ENCODE data around the gene CA11. TPM values are rescaled to one million over a fixed set of nuclear protein-coding genes. Genes with fewer than 3 reads are reported as not detected.

The CA11 gene
- total and polyA plus RNA-seq, 9 of the 15 experiments (the other 6 are each of a cell fraction or from before 2014, with no cell fraction given): 2.9 to 19.9 (median 8.3) TPM

DNA sequence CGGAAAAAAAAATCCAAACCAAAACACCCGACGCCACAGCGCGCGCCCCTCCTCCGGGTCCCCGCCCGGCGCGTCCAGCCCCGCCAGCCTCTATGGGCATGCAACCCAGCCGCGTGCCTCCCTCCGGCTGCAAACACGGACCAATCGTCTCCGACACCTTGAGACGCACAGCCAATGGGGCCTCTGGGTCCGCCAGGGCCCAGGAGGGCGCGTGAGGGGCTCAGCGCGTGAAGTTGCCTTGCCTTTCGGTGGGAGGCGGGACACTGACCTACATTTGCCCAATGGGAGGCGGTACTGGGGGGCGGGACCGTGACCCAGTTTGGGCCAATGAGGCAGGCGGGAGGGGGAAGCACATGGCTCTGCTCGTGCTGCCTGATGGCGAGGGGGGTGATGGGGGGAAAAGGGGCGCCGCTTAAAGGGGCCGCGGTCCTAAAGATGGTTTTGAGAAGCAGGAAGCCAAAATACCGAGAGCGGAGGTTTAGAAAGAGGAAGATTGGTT, 8.5 kb downstream of the CA11 start (continued):
- TF ChIP-seq, protein P1, sequence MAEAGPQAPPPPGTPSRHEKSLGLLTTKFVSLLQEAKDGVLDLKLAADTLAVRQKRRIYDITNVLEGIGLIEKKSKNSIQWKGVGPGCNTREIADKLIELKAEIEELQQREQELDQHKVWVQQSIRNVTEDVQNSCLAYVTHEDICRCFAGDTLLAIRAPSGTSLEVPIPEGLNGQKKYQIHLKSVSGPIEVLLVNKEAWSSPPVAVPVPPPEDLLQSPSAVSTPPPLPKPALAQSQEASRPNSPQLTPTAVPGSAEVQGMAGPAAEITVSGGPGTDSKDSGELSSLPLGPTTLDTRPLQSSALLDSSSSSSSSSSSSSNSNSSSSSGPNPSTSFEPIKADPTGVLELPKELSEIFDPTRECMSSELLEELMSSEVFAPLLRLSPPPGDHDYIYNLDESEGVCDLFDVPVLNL (CRISPR knock-in tag; IDR thresholded peaks at IDR 0.05; ENCODE audit: low read depth): peak; percentile 87; the same call in 1 of the 2 replicates
- no peak for TF ChIP-seq CBX1 (IDR thresholded peaks at IDR 0.05; ENCODE audit: low read depth)
- no peak for TF ChIP-seq KLF1 (tag; IDR thresholded peaks at IDR 0.05)
- 0 out of 2 replicates have a peak, but pooled peaks have one; percentile 26 for TF ChIP-seq MEF2D (tag; conservative IDR thresholded peaks at IDR 0.05; ENCODE audit: low read depth)
- TF ChIP-seq RCOR1 (IDR thresholded peaks at IDR 0.05; ENCODE audit: borderline replicate concordance in 1 of 2, low read depth in 2 of 2, low read length in 2 of 2): peak in 1 of 2 experiments; percentile 63; a peak in 2 of 4 replicates
- TF ChIP-seq ZNF324 (CRISPR knock-in tag; IDR thresholded peaks at IDR 0.05): no peak
- TF ChIP-seq, protein P2, sequence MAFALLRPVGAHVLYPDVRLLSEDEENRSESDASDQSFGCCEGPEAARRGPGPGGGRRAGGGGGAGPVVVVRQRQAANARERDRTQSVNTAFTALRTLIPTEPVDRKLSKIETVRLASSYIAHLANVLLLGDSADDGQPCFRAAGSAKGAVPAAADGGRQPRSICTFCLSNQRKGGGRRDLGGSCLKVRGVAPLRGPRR (CRISPR knock-in tag; IDR thresholded peaks at IDR 0.05): no peak
- TF ChIP-seq SRSF3 (IDR thresholded peaks at IDR 0.05; ENCODE audit: insufficient read depth, low read length): no peak
- TF ChIP-seq HEY1 (CRISPR knock-in tag; IDR thresholded peaks at IDR 0.05; ENCODE audit: borderline replicate concordance): no peak
- no peak for TF ChIP-seq ARID1B (IDR thresholded peaks at IDR 0.05)
- TF ChIP-seq MTF1 (CRISPR knock-in tag; IDR thresholded peaks at IDR 0.05; ENCODE audit: borderline replicate concordance): no peak
- TF ChIP-seq HDAC3 (IDR thresholded peaks at IDR 0.05; ENCODE audit: borderline replicate concordance, partially characterized antibody): no peak
- TF ChIP-seq ELF4 (CRISPR knock-in tag; IDR thresholded peaks at IDR 0.05): no peak
- TF ChIP-seq ARNT (IDR thresholded peaks at IDR 0.05): peak in 1 of 2 experiments; percentile 81; a peak in 1 of 4 replicates
- peak; percentile 39; the same call in 1 of the 2 replicates for TF ChIP-seq CEBPG (CRISPR knock-in tag; IDR thresholded peaks at IDR 0.05)
- no peak for TF ChIP-seq CEBPG (tag; conservative IDR thresholded peaks at IDR 0.05 in 1 of 2, IDR thresholded peaks at IDR 0.05 in 1 of 2)
- no peak for TF ChIP-seq RFX5 (IDR thresholded peaks at IDR 0.05; ENCODE audit: low read depth, low read length)
- no peak for TF ChIP-seq PRMT5 (CRISPR knock-in tag; IDR thresholded peaks at IDR 0.05)
- no peak for TF ChIP-seq RBM39 (optimal IDR thresholded peaks at IDR 0.05; ENCODE audit: low read depth, low read length)
- no peak for TF ChIP-seq HDAC8 (tag; IDR thresholded peaks at IDR 0.05)
- TF ChIP-seq, protein P3, sequence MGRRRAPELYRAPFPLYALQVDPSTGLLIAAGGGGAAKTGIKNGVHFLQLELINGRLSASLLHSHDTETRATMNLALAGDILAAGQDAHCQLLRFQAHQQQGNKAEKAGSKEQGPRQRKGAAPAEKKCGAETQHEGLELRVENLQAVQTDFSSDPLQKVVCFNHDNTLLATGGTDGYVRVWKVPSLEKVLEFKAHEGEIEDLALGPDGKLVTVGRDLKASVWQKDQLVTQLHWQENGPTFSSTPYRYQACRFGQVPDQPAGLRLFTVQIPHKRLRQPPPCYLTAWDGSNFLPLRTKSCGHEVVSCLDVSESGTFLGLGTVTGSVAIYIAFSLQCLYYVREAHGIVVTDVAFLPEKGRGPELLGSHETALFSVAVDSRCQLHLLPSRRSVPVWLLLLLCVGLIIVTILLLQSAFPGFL (CRISPR knock-in tag; IDR thresholded peaks at IDR 0.05): no peak
- TF ChIP-seq RBFOX2 (IDR thresholded peaks at IDR 0.05; ENCODE audit: low read depth, low read length): peak; percentile 65
- peak; percentile 94 for TF ChIP-seq HMGN3 (IDR thresholded peaks at IDR 0.05; ENCODE audit: borderline replicate concordance, extremely low read depth, insufficient read length, low read depth, low read length)
- TF ChIP-seq, protein P4, sequence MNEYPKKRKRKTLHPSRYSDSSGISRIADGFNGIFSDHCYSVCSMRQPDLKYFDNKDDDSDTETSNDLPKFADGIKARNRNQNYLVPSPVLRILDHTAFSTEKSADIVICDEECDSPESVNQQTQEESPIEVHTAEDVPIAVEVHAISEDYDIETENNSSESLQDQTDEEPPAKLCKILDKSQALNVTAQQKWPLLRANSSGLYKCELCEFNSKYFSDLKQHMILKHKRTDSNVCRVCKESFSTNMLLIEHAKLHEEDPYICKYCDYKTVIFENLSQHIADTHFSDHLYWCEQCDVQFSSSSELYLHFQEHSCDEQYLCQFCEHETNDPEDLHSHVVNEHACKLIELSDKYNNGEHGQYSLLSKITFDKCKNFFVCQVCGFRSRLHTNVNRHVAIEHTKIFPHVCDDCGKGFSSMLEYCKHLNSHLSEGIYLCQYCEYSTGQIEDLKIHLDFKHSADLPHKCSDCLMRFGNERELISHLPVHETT (CRISPR knock-in tag; conservative IDR thresholded peaks at IDR 0.05 in 1 of 2, IDR thresholded peaks at IDR 0.05 in 1 of 2): no peak; a peak in 2 of 4 replicates

Data from K562 (cell line).